ENCODE results near the gene CROCC2. TPM values are rescaled to one million over a fixed set of nuclear protein-coding genes. Genes with fewer than 3 reads are reported as not detected.

The CROCC2 gene
- total and polyA plus RNA-seq, 2 of the 13 experiments (the other 11 are each of a cell fraction or from before 2014, with no cell fraction given) = not detected

GRCh38 chr2:240876475-240877251, 29.5 kb upstream of the CROCC2 start (continued):
- TF ChIP-seq, protein P1, sequence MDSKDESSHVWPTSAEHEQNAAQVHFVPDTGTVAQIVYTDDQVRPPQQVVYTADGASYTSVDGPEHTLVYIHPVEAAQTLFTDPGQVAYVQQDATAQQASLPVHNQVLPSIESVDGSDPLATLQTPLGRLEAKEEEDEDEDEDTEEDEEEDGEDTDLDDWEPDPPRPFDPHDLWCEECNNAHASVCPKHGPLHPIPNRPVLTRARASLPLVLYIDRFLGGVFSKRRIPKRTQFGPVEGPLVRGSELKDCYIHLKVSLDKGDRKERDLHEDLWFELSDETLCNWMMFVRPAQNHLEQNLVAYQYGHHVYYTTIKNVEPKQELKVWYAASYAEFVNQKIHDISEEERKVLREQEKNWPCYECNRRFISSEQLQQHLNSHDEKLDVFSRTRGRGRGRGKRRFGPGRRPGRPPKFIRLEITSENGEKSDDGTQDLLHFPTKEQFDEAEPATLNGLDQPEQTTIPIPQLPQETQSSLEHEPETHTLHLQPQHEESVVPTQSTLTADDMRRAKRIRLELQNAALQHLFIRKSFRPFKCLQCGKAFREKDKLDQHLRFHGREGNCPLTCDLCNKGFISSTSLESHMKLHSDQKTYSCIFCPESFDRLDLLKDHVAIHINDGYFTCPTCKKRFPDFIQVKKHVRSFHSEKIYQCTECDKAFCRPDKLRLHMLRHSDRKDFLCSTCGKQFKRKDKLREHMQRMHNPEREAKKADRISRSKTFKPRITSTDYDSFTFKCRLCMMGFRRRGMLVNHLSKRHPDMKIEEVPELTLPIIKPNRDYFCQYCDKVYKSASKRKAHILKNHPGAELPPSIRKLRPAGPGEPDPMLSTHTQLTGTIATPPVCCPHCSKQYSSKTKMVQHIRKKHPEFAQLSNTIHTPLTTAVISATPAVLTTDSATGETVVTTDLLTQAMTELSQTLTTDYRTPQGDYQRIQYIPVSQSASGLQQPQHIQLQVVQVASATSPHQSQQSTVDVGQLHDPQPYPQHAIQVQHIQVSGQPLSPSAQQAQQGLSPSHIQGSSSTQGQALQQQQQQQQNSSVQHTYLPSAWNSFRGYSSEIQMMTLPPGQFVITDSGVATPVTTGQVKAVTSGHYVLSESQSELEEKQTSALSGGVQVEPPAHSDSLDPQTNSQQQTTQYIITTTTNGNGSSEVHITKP (CRISPR knock-in tag; IDR thresholded peaks at IDR 0.05; ENCODE audit: low read depth) = peak; percentile 53; the same call in 1 of the 2 replicates
- TF ChIP-seq NR1H2 (CRISPR knock-in tag; IDR thresholded peaks at IDR 0.05; ENCODE audit: borderline replicate concordance, low read depth) (peak; percentile 76; the same call in 1 of the 2 replicates), FOXP4 (CRISPR knock-in tag; IDR thresholded peaks at IDR 0.05) (peak; percentile 38; the same call in 1 of the 2 replicates), TBX3 (IDR thresholded peaks at IDR 0.05; ENCODE audit: borderline replicate concordance) (no peak), MTA3 (CRISPR knock-in tag; IDR thresholded peaks at IDR 0.05) (no peak), FOXJ3 (CRISPR knock-in tag; IDR thresholded peaks at IDR 0.05; ENCODE audit: borderline replicate concordance) (no peak), NAIF1 (CRISPR knock-in tag; IDR thresholded peaks at IDR 0.05; ENCODE audit: borderline replicate concordance) (no peak), SMAD1 (CRISPR knock-in tag; IDR thresholded peaks at IDR 0.05; ENCODE audit: borderline replicate concordance, low read depth) (no peak; the same call in 1 of the 2 replicates), TARDBP (CRISPR knock-in tag; IDR thresholded peaks at IDR 0.05) (peak; percentile 93), ZNF326 (CRISPR knock-in tag; IDR thresholded peaks at IDR 0.05; ENCODE audit: borderline replicate concordance) (no peak), ZNF350 (CRISPR knock-in tag; IDR thresholded peaks at IDR 0.05; ENCODE audit: borderline replicate concordance, low read depth) (peak; percentile 87; the same call in 1 of the 2 replicates), SNAPC5 (CRISPR knock-in tag; IDR thresholded peaks at IDR 0.05; ENCODE audit: borderline replicate concordance) (0 out of 2 replicates have a peak, but pooled peaks have one; percentile 40), PLRG1 (conservative IDR thresholded peaks at IDR 0.05) (no peak), STAT5B (CRISPR knock-in tag; IDR thresholded peaks at IDR 0.05) (peak; percentile 82), DNMT1 (CRISPR knock-in tag; IDR thresholded peaks at IDR 0.05) (no peak; the same call in 1 of the 2 replicates)
- TF ChIP-seq, protein P2, sequence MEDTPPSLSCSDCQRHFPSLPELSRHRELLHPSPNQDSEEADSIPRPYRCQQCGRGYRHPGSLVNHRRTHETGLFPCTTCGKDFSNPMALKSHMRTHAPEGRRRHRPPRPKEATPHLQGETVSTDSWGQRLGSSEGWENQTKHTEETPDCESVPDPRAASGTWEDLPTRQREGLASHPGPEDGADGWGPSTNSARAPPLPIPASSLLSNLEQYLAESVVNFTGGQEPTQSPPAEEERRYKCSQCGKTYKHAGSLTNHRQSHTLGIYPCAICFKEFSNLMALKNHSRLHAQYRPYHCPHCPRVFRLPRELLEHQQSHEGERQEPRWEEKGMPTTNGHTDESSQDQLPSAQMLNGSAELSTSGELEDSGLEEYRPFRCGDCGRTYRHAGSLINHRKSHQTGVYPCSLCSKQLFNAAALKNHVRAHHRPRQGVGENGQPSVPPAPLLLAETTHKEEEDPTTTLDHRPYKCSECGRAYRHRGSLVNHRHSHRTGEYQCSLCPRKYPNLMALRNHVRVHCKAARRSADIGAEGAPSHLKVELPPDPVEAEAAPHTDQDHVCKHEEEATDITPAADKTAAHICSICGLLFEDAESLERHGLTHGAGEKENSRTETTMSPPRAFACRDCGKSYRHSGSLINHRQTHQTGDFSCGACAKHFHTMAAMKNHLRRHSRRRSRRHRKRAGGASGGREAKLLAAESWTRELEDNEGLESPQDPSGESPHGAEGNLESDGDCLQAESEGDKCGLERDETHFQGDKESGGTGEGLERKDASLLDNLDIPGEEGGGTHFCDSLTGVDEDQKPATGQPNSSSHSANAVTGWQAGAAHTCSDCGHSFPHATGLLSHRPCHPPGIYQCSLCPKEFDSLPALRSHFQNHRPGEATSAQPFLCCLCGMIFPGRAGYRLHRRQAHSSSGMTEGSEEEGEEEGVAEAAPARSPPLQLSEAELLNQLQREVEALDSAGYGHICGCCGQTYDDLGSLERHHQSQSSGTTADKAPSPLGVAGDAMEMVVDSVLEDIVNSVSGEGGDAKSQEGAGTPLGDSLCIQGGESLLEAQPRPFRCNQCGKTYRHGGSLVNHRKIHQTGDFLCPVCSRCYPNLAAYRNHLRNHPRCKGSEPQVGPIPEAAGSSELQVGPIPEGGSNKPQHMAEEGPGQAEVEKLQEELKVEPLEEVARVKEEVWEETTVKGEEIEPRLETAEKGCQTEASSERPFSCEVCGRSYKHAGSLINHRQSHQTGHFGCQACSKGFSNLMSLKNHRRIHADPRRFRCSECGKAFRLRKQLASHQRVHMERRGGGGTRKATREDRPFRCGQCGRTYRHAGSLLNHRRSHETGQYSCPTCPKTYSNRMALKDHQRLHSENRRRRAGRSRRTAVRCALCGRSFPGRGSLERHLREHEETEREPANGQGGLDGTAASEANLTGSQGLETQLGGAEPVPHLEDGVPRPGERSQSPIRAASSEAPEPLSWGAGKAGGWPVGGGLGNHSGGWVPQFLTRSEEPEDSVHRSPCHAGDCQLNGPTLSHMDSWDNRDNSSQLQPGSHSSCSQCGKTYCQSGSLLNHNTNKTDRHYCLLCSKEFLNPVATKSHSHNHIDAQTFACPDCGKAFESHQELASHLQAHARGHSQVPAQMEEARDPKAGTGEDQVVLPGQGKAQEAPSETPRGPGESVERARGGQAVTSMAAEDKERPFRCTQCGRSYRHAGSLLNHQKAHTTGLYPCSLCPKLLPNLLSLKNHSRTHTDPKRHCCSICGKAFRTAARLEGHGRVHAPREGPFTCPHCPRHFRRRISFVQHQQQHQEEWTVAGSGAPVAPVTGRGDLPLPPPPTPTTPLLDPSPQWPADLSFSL (CRISPR knock-in tag; IDR thresholded peaks at IDR 0.05) = no peak

Data from HepG2 (cell line).